HepG2 (cell line): ENCODE data around the gene PPARA. TPM values are rescaled to one million over a fixed set of nuclear protein-coding genes. Genes with fewer than 3 reads are reported as not detected.

Experiments used
- ELF4 ChIP-seq: sonication (generic); formaldehyde crosslinking; IDR thresholded peaks from 2 replicates; pipeline ENCODE4 v1.5.0; 2020; ENCODE audit warnings: missing genetic modification reagents, mild to moderate bottlenecking, moderate library complexity, borderline replicate concordance
- HNF4A ChIP-seq: sonication (generic); formaldehyde crosslinking; IDR thresholded peaks from 2 replicates; pipeline ENCODE4 v1.4.0; 2020; ENCODE audit warnings: missing genetic modification reagents
- MTA1 ChIP-seq: sonication (generic); formaldehyde crosslinking; IDR thresholded peaks from 2 replicates; pipeline ENCODE4 v1.4.0; 2020; ENCODE audit warnings: missing genetic modification reagents, mild to moderate bottlenecking, borderline replicate concordance
- NR3C1 ChIP-seq: sonication (generic); formaldehyde crosslinking; IDR thresholded peaks from 2 replicates; pipeline ENCODE4 v1.4.0; 2020; ENCODE audit warnings: missing genetic modification reagents
- RXRA ChIP-seq: sonication (generic); formaldehyde crosslinking; IDR thresholded peaks from 2 replicates; pipeline ENCODE4 v1.5.1; 2020; ENCODE audit warnings: missing genetic modification reagents
- TAF1 ChIP-seq: sonication (generic); formaldehyde crosslinking; IDR thresholded peaks from 2 replicates; pipeline ENCODE4 v1.4.0; 2020; ENCODE audit warnings: missing genetic modification reagents
- ZEB1 ChIP-seq: IDR thresholded peaks from 2 replicates; pipeline ENCODE4 v1.6.1; 2012; ENCODE audit warnings: mild to moderate bottlenecking, low read depth, inconsistent platforms; ENCODE audit not compliant: insufficient replicate concordance
- ZNF562 ChIP-seq: sonication (generic); formaldehyde crosslinking; IDR thresholded peaks from 2 replicates; pipeline ENCODE4 v1.8.0; 2022; ENCODE audit warnings: missing genetic modification reagents, borderline replicate concordance
- polyA plus RNA-seq, 8 experiments: library from polyadenylated mRNA; depleted of rRNA in 3 of 8; stranded (reverse) in 7 of 8; unstranded in 1 of 8; fragments of >200 nt; fragmentation: Illumina TruSeq in 4 of 8; extraction: Trizol in 4 of 8; gene quantifications; 2 replicates each; pipeline versions ENCODE4 v1.2.1 to v1.2.3, GENCODE V29; 2011 to 2016; ENCODE audit warnings: low read depth in 4 of 8, missing spikeins in 1 of 8, mixed read lengths in 1 of 8; ENCODE audit not compliant: insufficient read depth in 1 of 8
- total RNA-seq, 5 experiments: library from RNA; depleted of rRNA; stranded (reverse); fragments of >200 nt; fragmentation: Illumina TruSeq; extraction: Trizol; gene quantifications; 2 replicates each; pipeline ENCODE4 v1.2.3, GENCODE V29; 2016; ENCODE audit warnings: low read depth in 1 of 5
- TF ChIP-seq, protein P1 (sequence below): IDR thresholded peaks from 2 replicates; pipeline ENCODE4 v1.6.1; 2016; ENCODE audit warnings: low read depth
- TF ChIP-seq, protein P2 (sequence below): fragments of 450-650 bp; IDR thresholded peaks from 2 replicates; pipeline ENCODE4 v1.6.1; 2016
- TF ChIP-seq, protein P3 (sequence below): IDR thresholded peaks from 2 replicates; pipeline ENCODE4 v1.6.1; 2016; ENCODE audit warnings: low read depth, control low read depth
- TF ChIP-seq, protein P4 (sequence below): sonication (generic); formaldehyde crosslinking; conservative IDR thresholded peaks from 2 replicates; pipeline ENCODE4 v1.5.0; 2020; ENCODE audit warnings: missing genetic modification reagents
- TF ChIP-seq, protein P5 (sequence below): sonication (generic); formaldehyde crosslinking; IDR thresholded peaks from 2 replicates; pipeline ENCODE4 v1.5.1; 2020; ENCODE audit warnings: mild to moderate bottlenecking, missing genetic modification reagents, moderate library complexity

The PPARA gene
- total and polyA plus RNA-seq, 2 of the 13 experiments (the other 11 are each of a cell fraction or from before 2014, with no cell fraction given): 18.2 to 24.7 TPM

DNA sequence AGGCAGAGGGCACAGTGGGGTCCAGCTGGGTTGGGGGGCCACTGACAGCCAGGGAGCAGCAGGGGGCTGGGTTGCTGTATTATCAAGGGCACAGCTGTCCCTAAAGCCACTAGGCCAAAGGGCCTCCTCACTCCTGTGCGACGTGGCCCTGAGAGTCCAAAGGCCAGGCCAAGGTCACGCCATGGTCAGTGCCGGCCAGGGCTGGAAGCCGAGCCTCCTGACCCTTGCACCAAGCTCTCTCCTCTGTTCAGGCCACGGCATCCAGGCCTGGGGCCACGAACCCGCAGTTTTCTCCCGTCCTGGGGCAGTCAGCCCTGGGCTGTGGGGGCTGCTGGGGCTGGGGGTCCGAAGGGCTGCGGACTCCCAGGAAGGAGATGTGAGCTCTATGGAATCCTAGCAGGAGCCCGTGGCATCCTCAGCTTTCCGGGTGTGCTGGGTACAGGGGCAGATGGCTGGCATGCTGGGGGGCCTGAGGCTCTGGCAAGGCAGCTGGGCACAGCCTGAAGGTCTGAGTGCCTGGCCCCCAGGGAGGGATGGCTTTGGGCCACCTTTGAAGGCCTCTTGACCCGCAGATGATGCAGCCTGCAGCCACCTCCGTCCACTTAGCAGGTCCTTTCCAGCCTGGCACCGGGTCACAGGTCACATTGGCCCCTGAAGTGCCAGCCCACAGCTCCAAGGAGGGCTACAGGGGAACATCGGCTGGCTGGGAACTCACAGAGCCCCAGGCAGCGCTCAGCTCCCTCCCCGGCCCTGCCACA is 17.3 kb upstream of the PPARA start (continued):
- peak; percentile 96; the same call in 1 of the 2 replicates for TF ChIP-seq MTA1 (CRISPR knock-in tag)
- TF ChIP-seq, protein P1, sequence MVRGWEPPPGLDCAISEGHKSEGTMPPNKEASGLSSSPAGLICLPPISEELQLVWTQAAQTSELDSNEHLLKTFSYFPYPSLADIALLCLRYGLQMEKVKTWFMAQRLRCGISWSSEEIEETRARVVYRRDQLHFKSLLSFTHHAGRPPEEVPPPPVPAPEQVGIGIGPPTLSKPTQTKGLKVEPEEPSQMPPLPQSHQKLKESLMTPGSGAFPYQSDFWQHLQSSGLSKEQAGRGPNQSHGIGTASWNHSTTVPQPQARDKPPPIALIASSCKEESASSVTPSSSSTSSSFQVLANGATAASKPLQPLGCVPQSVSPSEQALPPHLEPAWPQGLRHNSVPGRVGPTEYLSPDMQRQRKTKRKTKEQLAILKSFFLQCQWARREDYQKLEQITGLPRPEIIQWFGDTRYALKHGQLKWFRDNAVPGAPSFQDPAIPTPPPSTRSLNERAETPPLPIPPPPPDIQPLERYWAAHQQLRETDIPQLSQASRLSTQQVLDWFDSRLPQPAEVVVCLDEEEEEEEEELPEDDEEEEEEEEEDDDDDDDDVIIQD (CRISPR knock-in tag): no peak
- no peak; the same call in 1 of the 2 replicates for TF ChIP-seq TAF1 (CRISPR knock-in tag)
- TF ChIP-seq NR3C1: no peak
- TF ChIP-seq ZNF562: no peak
- peak; percentile 98 for TF ChIP-seq RXRA (CRISPR knock-in tag)
- no peak for TF ChIP-seq ZEB1
- TF ChIP-seq, protein P2, sequence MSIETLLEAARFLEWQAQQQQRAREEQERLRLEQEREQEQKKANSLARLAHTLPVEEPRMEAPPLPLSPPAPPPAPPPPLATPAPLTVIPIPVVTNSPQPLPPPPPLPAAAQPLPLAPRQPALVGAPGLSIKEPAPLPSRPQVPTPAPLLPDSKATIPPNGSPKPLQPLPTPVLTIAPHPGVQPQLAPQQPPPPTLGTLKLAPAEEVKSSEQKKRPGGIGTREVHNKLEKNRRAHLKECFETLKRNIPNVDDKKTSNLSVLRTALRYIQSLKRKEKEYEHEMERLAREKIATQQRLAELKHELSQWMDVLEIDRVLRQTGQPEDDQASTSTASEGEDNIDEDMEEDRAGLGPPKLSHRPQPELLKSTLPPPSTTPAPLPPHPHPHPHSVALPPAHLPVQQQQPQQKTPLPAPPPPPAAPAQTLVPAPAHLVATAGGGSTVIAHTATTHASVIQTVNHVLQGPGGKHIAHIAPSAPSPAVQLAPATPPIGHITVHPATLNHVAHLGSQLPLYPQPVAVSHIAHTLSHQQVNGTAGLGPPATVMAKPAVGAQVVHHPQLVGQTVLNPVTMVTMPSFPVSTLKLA: no peak
- TF ChIP-seq, protein P3, sequence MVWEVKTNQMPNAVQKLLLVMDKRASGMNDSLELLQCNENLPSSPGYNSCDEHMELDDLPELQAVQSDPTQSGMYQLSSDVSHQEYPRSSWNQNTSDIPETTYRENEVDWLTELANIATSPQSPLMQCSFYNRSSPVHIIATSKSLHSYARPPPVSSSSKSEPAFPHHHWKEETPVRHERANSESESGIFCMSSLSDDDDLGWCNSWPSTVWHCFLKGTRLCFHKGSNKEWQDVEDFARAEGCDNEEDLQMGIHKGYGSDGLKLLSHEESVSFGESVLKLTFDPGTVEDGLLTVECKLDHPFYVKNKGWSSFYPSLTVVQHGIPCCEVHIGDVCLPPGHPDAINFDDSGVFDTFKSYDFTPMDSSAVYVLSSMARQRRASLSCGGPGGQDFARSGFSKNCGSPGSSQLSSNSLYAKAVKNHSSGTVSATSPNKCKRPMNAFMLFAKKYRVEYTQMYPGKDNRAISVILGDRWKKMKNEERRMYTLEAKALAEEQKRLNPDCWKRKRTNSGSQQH (CRISPR knock-in tag): no peak
- TF ChIP-seq, protein P4, sequence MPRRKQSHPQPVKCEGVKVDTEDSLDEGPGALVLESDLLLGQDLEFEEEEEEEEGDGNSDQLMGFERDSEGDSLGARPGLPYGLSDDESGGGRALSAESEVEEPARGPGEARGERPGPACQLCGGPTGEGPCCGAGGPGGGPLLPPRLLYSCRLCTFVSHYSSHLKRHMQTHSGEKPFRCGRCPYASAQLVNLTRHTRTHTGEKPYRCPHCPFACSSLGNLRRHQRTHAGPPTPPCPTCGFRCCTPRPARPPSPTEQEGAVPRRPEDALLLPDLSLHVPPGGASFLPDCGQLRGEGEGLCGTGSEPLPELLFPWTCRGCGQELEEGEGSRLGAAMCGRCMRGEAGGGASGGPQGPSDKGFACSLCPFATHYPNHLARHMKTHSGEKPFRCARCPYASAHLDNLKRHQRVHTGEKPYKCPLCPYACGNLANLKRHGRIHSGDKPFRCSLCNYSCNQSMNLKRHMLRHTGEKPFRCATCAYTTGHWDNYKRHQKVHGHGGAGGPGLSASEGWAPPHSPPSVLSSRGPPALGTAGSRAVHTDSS (CRISPR knock-in tag): no peak
- TF ChIP-seq, protein P5, sequence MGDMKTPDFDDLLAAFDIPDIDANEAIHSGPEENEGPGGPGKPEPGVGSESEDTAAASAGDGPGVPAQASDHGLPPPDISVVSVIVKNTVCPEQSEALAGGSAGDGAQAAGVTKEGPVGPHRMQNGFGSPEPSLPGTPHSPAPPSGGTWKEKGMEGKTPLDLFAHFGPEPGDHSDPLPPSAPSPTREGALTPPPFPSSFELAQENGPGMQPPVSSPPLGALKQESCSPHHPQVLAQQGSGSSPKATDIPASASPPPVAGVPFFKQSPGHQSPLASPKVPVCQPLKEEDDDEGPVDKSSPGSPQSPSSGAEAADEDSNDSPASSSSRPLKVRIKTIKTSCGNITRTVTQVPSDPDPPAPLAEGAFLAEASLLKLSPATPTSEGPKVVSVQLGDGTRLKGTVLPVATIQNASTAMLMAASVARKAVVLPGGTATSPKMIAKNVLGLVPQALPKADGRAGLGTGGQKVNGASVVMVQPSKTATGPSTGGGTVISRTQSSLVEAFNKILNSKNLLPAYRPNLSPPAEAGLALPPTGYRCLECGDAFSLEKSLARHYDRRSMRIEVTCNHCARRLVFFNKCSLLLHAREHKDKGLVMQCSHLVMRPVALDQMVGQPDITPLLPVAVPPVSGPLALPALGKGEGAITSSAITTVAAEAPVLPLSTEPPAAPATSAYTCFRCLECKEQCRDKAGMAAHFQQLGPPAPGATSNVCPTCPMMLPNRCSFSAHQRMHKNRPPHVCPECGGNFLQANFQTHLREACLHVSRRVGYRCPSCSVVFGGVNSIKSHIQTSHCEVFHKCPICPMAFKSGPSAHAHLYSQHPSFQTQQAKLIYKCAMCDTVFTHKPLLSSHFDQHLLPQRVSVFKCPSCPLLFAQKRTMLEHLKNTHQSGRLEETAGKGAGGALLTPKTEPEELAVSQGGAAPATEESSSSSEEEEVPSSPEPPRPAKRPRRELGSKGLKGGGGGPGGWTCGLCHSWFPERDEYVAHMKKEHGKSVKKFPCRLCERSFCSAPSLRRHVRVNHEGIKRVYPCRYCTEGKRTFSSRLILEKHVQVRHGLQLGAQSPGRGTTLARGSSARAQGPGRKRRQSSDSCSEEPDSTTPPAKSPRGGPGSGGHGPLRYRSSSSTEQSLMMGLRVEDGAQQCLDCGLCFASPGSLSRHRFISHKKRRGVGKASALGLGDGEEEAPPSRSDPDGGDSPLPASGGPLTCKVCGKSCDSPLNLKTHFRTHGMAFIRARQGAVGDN: peak; percentile 91
- TF ChIP-seq ELF4: no peak
- TF ChIP-seq HNF4A (CRISPR knock-in tag): peak; percentile 99
